Brain pericyte (primary cell): ENCODE data around the gene NDUFAF7.
"Not testable (repeated sequence)": the region's sequence is repeated elsewhere in the genome, so short reads cannot be mapped to it uniquely, and the experiment has no call there.

Source experiments
- DNase-seq: peaks from one replicate; pipeline ENCODE4 v3.0.0-alpha.2; 2012; ENCODE audit warnings: low read depth, low spot score

The NDUFAF7 gene, protein sequence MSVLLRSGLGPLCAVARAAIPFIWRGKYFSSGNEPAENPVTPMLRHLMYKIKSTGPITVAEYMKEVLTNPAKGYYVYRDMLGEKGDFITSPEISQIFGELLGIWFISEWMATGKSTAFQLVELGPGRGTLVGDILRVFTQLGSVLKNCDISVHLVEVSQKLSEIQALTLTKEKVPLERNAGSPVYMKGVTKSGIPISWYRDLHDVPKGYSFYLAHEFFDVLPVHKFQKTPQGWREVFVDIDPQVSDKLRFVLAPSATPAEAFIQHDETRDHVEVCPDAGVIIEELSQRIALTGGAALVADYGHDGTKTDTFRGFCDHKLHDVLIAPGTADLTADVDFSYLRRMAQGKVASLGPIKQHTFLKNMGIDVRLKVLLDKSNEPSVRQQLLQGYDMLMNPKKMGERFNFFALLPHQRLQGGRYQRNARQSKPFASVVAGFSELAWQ

DNA sequence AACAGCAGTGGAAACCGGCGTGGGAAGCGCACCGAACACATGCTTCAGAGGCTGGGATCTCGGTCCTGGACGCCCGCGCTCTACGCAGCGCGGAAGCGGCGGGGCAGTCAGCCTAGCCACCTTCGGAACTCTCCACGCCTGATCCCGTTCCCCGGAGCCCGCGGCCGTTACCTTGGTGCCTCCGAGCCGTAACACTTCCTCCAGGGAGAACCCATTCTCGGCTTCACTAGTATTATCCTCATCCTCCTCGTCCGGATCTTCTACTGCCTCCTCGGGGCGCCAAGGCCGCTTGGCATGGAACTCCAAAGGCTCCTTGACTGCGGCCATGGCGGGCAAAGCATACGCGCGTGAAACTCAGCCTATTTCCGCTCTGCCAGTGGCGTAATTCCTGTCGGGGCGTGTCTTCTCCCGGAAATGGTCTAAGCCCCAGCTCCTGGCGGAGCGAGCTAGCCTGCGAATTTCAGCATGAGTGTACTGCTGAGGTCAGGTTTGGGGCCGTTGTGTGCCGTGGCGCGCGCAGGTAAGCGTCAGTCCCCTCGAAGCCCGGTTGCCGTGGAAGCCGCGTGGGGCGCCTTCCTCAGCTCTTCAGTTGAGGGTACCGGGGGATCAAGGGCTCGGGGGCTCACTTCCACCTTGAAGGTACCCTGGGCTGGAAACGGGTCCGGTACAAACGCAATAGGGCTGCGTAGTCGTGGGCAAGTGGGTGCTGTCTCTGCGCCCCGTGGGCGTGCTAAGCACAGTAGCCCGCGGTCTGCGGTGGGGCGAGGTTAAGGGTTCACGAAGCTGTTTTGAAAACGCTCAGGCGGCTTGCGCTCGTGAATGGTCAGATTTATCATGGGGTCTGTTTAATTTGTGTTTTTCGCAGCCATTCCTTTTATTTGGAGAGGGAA lies at the start of gene NDUFAF7, which contains the start of gene CEBPZ:
NDUFAF7 (plus strand) TSS at position 418 of the 890 bp plus-strand sequence; CDS start at position 466, 48 bp downstream.
CEBPZ (minus strand) TSS at position 356 of the 890 bp plus-strand sequence; CDS start at position 327, 29 bp downstream.
- peak; percentile 68 for DNase-seq

DNA sequence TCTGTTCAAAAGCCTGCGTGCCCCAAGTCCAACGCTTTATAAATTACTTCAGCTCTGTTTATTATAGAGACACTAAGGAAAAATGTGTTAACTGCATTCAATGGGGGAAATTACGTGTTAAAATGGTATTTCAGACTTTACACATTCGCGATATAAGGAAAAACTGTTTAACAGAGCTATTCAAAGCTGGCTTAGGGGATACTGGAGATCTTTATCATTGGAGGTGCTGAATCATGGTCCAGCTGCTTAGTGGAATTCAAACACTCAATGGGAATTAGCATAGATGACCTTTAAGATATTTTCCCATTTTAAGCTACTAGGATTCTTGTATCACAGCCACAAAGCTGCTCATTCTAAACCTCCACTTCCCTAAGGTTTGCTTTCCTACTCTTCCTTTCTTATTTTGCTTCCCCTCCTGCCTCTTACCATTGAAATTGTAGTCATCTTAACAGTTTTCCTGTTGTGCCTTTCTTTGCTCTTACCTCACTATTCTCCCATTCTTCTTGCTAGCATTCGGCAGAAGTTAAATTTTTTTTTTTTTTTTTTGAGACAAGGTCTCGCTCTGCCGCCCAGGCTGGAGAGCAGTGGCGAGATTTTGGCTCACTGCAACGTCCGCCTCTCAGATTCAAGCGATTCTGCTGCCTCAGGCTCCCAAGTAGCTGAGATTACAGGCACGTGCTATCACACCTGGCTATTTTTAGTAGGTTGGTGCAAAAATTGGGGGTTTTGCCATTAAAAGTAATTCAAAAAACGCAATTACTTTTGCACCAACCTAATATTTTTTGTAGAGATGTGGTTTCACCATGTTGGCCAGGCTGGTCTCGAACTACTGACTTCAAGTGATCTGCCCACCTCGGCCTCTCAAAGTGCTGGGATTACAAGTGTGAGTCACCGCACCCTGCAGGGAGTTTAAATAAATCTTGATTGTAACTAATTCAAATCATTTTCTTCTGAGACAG lies 49.5 kb upstream of the NDUFAF7 start:
- DNase-seq: no peak

DNA sequence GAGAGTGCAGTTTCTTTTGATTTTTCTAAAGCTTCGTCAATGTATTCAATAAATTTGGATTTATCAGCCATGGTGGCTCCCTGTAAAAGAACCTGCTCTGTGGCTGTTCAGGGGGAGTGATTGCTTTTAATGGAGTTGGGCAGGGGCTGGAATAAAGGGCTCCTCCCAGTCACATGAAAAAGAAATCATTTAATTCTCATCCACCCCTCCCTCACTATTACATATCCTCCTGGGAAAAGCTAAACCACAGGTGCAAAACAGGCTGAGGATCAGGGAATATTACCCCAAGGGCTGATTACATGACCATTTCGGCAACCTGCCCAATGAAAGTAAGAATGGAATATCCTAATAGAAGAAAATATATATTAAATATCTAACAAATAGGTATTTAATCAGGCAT lies 42.9 kb upstream of the NDUFAF7 start, which contains the start of gene SULT6B1:
SULT6B1 (minus strand) TSS at position 101 of the 400 bp plus-strand sequence; CDS start at position 71, 30 bp downstream.
- no peak for DNase-seq

DNA sequence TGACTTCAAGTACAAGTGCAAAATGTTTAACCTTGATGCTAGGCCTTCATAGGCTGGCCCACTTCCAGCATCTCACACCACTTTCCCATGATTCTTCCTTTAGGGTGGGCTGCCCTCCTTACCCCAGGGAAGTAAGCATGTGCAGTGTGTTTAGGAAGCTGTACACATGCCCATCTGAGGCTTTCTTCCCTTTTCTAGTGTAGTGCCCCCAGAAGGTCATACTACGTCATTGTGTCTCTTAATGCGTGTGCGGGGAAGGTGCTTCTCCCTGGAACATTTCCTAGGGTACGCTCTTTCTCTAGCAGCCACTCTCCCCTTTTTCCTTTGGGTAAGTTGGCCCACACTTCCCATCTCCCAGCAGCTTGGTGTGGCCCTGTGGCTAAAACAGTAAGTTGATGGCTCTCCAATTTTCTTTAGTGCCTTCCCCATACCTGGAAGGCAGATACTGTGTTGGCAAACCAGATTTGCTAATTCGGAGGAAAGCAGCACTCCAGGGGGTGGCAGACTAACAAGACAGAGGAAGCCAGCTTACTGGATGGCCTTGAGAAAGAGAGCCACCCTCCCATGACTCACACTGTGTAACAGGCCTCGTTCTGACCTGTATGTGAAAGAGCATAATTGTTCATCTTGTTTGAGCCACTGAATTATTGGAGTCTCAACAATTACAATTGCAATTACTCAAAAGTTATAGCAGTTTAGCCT lies 41.9 kb upstream of the NDUFAF7 start:
- peak; percentile 54 for DNase-seq

DNA sequence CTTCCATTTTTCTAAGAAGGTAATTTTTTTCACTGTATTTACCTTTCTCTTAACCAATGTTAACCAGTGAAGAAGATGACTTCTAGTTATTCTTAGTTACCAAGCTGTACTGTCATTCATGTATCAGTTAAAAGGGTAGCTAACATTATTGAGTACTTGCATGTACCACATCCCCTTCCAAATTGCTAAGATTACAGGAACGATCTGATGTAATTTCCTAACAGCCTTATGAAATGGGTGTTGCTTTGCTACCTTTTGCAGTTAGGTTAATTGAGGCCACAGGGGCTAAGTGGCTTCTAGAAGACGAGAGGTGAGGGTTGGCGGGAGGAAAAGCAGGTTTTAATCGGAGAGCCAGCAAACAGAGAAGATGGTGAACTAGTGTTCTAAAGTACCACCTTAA lies 41.2 kb upstream of the NDUFAF7 start:
- DNase-seq: no peak

DNA sequence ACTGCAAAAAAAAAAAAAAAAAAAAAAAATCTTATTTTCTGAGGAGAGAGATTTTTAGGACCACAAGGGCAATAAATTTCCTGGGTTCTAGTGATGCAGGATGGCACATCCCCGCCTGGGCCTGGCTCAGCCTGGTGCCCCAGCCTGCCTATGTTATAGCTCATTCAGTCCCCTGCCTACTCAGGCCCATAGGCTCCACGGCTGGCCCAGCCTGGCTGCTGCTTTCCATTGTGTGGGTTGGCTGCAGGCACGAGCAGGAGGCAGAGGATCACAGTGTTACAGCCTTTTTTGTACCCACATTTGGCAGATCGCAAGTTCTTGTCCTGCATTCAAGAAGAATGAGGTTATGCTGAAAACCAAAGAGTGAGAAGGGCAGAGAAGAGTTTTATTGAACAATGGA lies 40.2 kb upstream of the NDUFAF7 start:
- DNase-seq: no peak

DNA sequence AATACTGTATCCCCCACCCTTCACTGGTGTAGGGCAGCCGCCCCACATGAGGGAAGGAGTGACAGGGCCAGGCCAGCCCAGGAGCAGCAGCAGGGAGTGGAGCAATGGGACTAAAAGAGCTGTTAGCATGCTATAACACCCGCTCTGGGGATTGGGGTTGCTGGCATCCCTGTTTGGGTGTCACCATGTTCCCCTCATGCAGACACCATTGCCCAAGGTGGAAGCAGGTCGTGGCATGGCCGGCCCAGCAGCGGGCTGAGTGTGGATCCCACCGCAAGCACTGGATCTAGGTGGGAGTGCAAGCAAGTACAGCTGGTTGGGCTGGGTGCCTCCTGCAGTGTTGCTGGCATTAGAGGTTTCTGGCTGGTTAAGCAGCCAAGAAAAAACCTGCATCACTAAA lies 39.7 kb upstream of the NDUFAF7 start:
- DNase-seq: no peak

DNA sequence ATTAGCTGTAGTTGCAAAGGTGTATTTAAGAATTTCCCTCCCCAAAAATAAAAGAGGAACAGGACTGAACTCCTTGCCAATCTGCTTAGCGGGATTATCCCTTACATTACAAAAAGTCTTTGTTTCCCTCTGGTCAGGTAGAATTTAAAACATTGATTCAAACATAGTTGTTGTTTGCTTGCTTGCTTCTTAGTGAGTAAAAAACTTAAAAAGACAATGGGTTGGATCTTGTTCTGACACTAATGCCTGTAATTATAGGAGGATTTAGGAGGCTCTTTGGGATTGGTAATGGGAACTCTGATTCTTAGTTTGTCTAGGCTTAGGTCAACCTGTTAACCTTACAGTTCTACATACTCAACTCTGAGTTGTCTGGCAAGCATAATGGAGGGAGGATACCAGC lies 38.9 kb upstream of the NDUFAF7 start:
- no peak for DNase-seq

DNA sequence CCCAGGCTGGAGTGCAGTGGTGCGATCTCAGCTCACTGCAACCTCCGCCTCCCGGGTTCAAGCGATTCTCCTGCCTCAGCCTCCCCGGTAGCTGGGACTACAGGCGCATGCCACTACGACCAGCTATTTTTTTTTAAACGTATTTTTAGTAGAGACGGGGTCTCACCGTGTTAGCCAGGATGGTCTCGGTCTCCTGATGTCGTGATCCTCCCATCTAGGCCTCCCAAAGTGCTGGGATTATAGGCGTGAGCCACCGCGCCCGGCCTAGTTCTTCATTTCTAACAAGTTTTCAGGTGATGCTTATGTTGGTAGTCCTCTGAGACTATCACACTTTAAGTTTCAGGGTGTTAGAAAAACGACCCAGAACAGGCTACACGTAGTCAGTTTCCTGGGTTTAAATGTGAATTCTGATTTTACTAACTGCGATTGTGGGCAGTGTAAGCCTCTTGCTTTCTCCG lies 35.6 kb upstream of the NDUFAF7 start:
- DNase-seq: not testable (repeated sequence)

DNA sequence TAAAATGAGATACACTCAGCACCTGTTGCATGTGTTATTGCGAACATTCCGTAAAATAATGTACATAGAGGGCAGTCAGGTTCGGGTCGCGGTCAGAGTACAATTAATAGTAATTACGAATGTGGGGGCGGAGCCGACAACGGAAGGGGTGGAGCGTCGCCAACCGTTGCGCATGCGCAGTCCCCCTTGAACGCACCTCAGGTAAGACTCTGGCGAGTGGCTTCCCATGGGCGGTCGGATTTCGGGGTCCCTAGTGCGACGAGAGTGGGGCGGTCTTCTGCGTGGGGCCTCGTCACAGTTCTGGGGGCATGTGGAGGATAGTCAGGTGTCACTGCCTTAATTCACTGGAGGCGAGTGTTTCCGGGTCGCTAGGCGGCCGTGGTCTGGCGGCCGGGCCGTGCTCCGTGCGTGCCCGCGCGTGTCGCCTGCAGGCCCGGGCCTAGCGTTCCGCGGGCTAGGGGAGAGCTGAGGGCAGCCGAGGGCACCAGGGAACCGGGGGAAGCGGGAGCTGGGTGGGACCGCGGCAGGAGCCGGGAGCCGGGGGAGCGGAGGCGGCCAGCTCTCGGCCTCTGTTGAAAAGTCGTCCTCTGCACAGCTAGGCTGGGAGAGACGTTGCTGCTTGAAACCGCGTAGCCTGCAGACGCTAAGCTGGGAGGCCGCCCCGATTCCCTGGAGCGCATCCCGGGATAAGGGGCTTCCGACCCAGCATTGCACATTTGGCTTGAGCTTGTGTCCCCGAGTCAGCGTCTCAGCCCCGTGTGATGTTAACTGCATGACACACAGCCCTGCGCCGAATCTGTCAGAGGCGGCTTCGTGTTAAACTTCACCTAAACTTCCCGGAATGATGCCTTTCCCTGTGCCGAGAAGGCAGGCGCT lies 34.9 kb upstream of the NDUFAF7 start, which contains the start of gene CEBPZOS:
CEBPZOS (plus strand) TSS at position 177 of the 876 bp plus-strand sequence. CDS start 3,209 bp downstream, outside the sequence.
- peak; percentile 44 for DNase-seq

DNA sequence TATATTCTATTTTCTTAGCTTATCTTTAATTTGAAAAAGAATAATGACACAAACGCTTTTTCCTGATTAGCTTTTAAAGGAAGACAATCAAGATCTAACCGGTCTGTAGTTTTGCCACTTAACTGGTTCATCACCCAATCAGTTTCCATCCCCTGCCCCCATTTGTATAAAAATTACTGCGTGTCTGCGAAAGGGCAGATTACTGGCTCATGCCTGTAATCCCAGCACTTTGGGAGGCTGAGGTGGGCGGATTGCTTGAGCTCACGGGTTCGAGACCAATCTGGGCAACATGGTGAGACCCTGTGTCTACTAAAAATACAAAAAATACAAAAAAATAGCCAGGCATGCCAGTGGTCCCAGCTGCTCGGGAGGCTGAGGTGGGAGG lies 32.8 kb upstream of the NDUFAF7 start:
- no peak for DNase-seq

DNA sequence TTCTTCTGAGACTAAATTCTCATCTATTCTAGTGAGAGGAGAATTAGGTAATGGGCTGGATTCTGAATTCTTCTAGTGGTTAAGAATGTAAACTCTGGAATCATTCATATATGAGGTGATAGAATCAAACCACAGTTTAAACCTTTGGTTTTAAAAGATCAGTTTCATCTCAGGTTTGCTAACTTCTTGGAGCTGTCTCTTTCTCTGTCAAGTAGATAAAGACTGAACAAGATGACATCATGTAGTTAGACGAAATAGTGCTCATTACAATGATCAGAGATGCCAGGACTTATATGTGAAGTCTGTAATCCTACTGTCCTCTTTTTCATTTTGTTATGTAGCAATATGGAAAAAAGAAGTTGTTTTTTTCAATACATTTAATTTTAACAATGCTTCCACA lies 30.2 kb upstream of the NDUFAF7 start:
- DNase-seq: no peak

DNA sequence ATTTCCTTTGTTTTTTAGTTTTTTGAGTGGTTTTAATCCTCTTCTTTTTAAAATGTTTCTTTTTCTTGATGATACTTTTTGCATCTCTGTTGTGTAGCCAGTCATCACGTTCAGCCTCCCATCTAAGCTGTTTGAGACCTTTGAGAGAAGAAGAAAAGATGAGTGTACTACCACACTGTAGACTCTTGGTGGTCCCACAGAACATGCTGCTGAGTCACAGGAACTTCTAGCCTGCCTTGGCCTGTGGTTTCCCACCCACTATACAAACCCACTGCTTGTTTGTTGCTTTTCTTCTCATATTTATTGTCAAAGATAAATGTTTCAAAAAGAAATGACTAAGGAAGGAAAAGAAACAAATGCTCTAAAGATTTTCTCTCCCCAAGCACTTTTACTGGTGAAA lies 29.7 kb upstream of the NDUFAF7 start:
- DNase-seq: no peak

DNA sequence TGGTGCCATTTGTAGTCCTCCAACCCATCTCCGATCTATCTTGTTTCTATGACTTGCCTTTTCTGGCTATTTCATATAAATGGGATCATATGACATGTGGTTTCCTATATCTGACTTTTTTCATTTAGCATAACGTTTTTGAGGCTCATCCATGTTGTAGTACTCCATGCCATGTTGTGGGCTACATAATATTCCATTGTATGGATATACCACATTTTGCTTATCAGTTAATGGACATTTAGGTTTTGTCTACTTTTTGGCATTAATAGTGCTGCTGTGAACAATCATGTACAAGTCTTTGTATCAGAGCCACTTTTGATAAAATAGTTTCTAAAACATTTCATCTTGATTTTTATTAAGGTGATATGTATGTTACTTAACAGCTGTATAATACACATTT lies 27.8 kb upstream of the NDUFAF7 start:
- DNase-seq: no peak

DNA sequence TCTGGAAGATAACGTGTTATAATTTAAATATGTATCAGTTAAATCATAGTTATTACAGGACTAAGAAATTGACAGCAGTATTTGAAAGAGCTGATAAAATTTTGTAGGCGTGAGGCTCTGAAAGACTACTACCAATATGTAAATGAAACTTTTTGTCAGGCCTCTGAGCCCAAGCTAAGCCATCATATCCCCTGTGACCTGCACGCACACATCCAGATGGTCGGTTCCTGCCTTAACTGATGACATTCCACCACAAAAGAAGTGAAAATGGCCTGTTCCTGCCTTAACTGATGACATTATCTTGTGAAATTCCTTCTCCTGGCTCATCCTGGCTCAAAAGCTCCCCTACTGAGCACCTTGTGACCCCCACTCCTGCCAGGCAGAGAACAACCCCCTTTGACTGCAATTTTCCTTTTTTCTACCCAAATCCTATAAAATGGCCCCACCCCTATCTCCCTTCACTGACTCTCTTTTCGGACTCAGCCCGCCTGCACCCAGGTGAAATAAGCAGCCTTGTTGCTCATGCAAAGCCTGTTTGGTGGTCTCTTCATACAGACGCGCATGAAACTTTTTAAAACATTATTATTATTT lies 26.3 kb upstream of the NDUFAF7 start:
- not testable (repeated sequence) for DNase-seq

DNA sequence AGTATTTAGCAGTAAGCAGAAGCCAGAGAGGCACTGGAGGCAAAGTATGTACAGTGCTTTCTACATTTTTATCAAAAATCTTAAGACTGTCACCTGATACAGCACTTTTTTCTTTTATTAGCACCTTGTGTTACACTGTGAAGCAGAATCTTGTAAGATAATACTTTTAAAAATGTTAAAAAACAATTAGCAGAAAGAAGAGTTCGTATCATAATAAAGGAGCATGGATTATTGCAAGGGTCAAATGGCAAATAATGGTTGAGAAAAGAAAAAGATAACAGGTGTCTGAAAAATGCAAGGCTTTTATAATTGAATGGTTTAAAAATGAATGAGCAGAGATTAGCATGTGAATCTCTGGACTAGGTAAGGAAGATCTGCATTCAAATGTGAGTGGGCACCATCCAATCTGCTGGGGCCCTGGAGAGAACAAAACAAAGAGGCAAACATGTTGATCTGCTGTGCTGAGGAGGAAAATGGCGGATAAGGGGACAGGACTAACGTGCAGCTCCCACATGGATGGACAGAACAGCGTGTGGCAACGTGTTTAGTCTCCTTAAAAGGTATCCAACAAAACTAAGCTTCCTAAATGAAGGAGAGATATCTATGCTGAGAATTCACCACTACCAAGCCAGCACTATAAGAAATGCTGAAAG lies 25.6 kb upstream of the NDUFAF7 start:
- DNase-seq: no peak

DNA sequence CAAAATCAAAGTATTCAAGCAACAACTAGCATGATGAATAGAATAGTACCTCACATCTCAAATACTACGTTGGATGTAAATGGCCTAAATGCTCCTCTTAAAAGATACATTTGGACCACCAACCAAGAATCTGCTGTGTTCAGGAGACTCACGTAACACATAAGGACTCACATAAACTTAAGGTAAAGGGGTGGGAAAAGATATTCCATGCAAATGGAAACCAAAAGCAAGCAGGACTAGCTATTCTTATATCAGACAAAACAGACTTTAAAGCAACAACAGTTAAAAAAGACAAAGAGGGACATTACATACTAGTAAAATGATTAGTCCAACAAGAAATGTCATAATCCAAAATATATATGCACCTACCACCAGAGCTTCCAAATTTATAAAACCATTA lies 24.7 kb upstream of the NDUFAF7 start:
- DNase-seq: not testable (repeated sequence)

DNA sequence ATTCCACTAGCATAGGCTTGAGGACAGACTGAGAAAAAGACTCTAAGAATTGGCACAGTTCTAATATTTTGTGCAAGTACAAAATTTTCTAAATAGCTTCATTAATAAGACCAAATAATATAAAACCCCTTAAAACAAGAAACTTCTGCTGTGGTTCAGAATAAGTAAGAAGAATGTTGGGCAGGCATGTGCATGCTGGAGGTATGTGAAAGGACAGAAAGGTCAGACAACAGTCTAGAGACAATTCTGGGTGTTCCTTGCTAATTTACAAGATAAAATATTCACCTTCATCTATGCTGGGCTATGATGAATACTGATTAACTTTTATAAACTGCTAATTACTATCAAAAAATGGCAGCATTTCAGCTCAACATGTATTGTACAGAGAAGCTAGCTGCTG lies 20.2 kb upstream of the NDUFAF7 start:
- no peak for DNase-seq
